Hepatocyte (in vitro differentiated cells): Measurements from ENCODE around the gene C10orf95.

ENCODE experiments used
- CTCF ChIP-seq: fragments of 200-600 bp; sonication (generic); IDR thresholded peaks from 2 replicates; pipeline ENCODE4 v1.5.1; 2016; ENCODE audit warnings: antibody characterized with exemption, mild to moderate bottlenecking; ENCODE audit not compliant: poor library complexity
- EZH2 ChIP-seq: fragments of 200-600 bp; sonication (generic); IDR thresholded peaks from 2 replicates; pipeline ENCODE4 v1.6.1; 2016; ENCODE audit warnings: antibody characterized with exemption, mild to moderate bottlenecking, borderline replicate concordance
- EZH2phosphoT487 ChIP-seq: fragments of 200-600 bp; sonication (generic); IDR thresholded peaks from one replicate; pipeline ENCODE4 v1.6.1; 2018; ENCODE audit warnings: antibody characterized with exemption, mild to moderate bottlenecking, low read depth, moderate library complexity; ENCODE audit not compliant: unreplicated experiment, severe bottlenecking

- TF ChIP-seq CTCF: no peak
- no peak for TF ChIP-seq EZH2
- no peak for TF ChIP-seq EZH2phosphoT487
Observed at GRCh38 chr10:102436312-102436711, 15.0 kb downstream of the C10orf95 start.
